Activated gamma-delta T cell (primary cell): ENCODE measurements around the gene KATNAL1.
"Not testable (repeated sequence)": the region's sequence is repeated elsewhere in the genome, so short reads cannot be mapped to it uniquely, and the experiment has no call there.

Source experiments
- DNase-seq: peaks from one replicate; lab custom pipeline; 2025; lab: John Stamatoyannopoulos, UW

Gene KATNAL1

DNA sequence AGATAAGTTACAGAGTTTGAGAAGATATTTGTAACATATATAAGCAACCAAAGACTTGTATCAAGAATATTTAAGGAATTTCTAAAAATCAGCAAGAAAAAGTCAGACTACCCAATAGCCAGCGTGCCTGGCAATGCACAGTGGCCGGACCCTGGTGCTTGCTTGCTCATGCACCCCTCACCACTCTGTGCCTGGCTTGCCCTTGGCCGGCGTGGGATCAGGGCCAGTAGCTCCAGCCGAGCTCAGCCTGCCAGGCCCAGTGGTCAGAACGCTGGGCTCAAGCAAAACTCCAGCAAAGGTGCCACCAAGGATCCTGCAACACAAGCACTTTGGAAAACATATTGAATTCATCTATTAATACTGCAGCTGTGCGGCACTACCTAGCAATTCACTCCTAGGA, 95.1 kb downstream of the KATNAL1 start:
- no peak for DNase-seq

DNA sequence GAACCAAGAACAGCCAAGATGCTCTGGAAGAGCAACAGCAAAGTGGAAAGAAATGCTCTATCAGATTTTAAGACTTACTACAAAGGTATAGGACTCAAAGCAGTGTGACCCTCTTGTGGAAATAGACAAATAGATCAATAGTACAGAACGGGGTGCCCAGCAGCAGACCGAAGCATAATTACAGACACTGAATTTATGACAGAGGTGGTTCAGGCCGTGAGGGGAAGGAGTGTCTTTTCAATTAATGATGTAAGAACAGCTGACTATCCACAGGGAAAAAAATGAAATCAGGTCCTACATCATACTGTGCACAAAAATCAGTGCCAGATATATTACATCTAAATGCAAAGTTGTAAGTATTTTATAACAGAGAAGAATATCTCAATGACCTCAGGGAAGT, 95.6 kb downstream of the KATNAL1 start:
- no peak for DNase-seq

DNA sequence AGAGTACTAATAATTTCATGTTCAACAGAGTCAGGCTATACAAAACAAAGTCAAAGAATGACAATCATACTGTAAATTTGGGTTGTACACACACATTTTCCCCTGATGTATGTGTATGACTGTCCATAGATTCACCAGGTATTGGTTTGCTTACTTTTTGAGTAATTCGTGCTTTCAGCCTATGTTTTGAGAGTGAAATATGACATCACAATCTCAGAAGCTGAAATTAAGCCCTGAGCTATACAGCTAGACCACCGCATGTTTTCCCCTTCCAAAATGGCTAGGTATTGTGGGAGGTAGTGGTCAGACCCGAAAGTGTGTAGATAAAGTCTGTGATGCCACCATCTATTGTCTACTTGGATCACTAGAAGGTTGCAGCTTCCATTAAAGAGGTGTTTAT, 102.8 kb downstream of the KATNAL1 start:
- no peak for DNase-seq

DNA sequence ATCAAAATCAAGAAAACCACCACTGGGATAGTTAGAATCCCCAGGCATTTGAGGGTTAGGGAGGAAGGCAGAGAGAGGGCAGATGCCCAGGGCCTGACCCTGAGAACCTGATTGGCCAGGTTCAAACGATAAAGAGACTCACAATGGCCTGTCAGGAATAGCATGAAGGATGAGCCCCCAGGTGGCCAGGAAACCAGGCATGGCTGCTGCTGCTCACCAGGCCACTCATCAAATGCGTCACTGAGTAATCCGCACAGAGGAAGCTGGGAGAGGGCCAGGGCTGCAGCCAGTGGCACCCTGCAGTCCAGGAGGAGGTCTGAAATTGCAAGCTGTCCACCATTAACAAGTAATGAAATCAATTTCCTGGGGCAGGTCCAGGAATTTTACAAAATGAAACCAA, 111.3 kb downstream of the KATNAL1 start:
- DNase-seq, result no peak

DNA sequence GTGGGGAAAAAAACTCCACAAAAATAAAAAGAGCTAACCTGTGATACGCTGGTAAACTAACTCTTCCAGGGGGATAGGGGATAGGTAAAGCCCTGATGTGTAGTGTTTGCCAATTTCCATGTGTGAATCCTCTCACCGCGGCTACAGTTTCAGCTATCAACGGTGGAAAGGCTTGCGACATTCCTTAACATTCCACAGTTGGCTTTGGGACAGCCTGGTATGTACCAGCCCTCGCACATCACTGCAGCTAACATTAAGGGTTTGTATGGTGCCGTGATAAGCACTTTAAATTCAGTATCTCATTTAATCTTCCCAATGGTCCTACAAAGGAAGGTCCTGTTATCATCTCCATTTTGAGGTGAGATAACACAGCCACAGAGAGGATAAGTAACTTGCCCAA, 112.4 kb downstream of the KATNAL1 start:
- no peak for DNase-seq

DNA sequence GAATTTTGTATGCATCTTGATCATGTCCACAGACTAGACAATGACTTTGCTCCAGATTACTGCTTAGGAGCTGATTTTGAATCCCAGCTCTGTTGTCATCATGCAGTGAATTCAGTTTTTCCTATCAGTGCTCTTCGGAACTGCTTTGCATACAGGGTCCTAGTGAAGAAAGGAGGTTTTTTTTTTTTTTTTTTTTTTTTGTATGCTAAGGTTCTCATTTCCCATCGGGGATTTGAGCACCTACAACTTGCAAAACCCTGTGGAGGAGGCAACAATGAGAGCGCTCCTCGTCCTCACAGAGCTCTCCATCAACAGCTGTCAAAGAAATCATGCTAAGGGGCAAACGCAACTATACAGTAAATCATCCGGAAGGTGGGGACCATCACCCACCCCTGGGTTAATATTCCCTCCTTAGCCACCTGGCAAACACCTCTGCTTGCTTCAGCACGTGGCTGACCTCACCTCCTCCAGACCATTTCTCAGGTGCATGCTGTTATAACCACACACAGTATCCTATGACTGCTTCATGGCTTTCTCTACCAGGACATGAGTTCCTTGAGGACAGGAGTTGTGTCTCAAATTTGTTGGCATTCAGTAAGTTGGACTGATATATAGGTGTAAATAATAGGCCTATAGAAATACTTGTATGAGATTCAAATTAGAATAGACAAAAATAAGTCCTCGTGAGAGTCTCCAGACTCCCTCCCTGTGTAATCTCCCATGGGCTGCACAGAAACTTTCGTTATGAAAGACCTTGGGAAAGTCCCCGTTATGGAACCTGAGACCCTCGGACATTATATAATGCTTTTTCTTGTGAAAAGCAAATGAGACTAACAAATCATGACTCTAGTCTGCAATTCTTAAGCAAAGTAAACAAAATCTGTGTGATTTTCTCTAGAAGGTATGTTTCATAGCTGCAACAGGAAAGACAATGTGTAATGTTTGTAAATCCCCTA, 113.8 kb downstream of the KATNAL1 start:
- no peak for DNase-seq

DNA sequence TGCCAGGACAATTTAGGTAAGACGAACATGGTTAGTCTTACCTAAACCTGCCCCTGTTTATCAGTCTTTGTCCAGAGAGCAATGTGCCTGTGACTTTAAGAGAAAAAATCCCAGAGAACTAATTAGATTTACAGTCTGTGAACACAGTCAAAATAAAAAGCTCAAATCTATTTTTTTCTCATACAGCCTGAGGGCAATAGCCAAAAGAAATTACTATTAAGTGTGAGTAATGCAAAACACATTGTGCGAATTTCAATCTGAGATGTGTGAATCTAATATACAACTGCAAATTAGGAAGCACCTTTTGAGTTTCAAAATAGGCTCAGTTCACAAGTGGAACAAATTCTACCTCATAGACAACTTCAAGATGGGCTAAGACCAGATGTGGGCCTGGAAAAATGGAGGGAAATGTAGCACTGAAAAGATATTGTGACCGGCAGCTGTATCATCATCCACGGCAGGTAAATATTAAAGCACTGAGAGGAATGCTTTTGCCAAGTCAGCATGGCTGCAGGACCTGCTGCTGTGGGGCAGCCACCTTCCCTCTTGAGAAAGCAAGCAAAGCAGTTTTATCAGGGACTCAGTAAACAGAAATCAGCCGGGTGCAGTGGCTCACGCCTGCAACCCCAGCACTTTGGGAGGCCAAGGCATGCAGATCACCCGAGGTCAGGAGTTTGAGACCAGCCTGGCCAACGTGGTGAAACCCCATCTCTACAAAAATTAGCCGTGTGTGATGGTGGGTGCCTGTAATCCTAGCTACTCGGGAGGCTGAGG, 114.8 kb downstream of the KATNAL1 start:
- no peak for DNase-seq

DNA sequence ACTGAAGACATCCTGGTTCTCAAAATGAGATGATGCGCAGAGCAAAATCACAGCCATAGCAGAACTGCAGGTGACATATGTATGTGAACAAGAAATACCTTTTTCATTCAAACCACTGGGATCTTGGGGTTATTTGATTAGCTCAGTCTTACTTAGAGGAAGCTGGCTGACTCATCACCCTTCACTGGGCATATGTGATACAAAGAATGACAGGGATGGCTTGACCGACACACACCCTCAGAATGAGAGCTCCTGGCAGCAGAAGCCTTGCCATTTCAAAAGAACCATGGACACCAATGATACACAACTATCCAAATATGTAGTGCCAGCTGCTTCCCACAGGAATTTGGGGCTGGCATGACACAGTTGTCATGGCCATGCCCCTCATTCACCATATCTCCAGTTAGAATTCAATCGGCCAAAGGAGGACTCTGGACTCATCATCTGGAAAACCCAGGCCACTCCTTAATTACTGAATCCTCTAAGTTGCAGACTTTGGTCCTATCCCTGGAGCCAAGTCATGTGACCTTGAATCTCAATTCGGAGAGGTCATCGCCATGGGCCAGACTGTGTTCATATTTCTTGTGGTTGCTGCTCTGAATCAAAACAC, 115.8 kb downstream of the KATNAL1 start:
- no peak for DNase-seq

DNA sequence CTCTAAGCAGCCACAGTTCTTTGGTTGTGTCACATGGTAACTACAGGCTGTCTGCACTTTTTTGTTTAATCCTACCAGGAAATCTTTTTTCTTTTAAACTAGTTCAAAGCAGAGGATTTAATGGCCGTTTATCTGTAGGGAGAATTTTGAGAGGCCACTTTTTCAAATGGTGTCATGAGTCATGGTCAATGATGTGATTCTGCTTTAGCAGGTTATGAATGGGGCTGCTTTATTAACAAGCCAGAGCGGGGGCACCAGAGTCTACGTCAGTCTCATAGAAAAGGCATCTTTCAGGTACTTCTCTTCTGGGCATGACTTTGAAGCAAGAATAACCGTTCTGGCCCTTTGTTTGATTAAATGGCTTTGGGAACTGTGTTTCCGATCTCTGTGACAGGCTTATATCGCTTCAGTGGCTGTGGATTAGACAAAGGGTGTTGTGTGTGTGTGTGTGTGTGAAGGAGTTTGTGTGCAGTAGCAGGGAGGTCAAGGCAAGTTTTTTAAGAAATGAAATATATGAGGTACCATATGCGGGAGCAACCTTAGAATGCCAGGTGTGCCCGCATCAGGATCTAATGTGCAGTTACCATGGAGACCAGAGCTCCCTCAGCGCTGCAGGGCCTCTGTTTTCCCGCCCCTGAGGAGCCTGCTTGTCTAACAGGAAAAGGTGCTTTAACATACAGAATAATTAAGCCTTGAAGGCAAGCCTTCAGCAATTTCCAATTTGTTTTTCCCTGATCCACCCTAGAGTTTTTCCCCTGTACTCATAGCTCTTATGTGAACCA, 120.5 kb downstream of the KATNAL1 start:
- DNase-seq, result no peak

DNA sequence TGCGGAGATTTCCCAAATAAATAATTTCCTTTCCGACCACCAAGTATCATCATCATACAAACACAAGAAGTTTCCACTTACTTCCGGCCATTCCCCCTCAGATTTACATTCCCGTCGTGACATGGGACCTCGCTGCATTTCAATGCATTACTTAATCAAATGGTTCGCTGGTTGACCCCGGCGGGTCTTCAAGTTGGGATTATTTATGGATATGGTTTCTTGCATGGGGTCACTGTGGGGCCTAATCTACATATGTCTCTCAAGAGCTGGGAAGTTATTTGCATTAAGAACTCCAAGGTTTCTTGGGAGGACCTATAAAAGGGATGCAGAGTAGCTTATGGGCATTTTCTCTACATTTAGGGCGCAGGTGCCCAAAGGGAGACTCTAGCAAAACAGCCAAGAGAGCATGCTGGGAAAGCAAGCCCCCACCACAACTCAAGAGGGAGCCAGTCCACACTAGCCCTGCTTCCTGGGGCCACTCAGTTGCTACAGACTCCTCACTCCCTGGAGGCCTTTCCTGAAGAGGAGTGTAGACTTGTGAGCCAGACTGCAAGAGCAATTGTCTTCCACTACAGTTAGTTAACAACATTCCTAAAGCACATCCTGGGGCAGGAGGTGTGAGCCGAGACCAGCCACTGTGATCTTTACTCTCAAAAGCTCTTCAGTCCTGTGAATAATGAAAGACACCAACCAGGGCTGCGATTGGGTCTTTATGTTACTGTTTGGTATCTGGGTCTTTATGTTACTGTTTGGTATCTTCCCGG, 125.3 kb downstream of the KATNAL1 start:
- DNase-seq, result no peak

DNA sequence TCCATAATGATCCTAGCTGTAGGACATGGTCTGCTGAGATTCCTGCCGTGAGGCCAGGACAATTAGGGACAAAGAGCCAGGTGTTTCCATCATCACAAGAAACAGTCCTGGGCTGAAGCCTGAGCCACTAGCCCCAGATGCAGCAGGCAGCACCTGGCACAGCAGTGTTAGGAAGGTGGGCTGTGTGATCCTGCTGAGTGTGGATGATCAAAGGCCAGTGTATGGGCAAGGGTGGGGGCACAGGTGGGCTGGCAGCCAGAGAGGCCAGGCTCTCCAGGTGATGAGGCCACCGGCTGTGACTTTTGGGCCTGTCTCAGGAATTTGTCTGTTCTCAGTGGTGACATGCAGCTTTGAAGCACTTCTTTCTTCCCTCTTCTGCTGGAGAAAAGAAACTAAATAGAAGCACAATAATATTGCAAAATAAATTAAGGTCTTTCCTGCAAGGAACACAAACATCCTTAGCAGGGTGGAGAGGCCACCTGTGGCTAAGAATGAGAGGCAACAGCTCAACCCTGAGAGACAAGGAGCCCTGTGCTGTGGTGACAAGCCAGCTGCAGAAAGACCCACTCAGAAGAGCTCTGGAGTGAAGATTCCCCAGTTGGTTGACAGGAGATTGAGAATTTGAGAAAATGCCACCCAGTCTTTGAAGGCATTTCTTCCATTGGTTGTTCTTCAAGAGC, 127.6 kb downstream of the KATNAL1 start:
- no peak for DNase-seq

DNA sequence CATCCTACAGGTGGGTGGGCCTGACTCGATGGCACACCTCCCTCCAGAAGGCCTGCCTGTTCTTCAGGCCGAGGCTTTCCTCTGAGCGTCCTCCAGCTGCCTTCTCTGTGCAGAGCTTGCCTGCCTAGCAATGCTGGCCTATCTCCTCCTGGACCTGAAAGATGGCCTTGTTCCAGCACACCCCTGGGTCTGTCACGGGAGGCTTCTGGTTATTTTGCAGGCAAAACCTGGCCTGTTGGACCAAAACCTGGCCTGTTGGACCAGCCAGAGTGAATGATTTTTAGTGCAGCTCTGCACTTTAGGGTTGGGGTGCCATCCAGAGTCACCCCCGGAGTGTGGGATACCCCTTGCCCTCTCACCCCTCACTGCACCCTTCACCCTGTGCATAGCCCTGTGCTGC, 128.4 kb downstream of the KATNAL1 start:
- no peak for DNase-seq

DNA sequence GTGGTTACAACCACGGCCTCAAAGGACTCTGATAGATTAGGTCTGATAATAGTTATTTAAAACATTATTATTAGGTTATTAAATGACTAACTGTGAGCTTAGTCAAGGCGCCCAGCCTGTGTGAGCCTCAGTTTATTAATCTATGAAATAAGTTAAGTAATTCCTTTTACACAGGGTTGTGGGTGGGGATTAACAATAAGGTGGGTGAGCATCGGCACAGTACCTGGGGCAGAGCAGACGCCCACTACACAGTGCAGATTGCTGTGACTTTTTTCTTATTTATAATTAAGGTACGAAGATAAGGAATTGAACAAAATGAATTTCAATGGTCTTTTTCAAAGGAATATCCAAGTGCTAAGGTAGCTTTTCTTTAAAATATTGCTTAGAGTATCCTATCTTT, 132.2 kb downstream of the KATNAL1 start:
- no peak for DNase-seq

DNA sequence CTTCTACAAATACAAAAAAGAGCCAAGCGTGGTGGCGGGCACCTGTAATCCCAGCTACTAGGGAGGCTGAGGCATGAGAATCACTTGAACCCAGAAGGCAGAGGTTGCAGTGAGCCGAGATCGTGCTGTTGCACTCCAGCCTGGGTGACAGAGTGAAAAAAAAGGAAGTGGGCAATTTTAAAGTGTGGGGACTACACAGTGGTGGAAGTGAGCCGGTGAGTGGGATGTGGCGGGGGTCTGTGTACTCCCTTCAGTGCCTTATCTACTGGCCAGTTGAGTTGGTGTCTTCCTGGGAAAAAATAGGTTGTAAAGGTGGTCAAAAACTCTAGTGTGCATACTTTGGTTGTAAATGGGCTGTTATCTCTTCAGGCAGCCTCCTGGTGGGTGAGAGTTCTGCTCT, 133.1 kb downstream of the KATNAL1 start:
- DNase-seq, result not testable (repeated sequence)

DNA sequence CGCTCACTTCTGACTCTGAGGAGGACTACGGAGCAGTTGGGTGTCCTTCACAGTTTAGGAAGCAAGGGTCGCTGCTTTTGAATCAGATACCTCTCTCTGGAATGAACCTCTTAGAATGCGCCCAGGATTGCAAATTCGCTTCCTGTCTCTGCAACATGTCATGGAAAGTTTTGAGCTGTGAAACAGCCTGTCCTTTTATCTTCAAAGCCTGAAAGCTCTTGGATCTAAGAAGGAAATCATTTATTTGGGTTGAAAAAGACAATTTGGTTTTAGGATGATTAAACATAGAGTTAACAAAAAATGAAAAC, 134.1 kb downstream of the KATNAL1 start:
- no peak for DNase-seq

DNA sequence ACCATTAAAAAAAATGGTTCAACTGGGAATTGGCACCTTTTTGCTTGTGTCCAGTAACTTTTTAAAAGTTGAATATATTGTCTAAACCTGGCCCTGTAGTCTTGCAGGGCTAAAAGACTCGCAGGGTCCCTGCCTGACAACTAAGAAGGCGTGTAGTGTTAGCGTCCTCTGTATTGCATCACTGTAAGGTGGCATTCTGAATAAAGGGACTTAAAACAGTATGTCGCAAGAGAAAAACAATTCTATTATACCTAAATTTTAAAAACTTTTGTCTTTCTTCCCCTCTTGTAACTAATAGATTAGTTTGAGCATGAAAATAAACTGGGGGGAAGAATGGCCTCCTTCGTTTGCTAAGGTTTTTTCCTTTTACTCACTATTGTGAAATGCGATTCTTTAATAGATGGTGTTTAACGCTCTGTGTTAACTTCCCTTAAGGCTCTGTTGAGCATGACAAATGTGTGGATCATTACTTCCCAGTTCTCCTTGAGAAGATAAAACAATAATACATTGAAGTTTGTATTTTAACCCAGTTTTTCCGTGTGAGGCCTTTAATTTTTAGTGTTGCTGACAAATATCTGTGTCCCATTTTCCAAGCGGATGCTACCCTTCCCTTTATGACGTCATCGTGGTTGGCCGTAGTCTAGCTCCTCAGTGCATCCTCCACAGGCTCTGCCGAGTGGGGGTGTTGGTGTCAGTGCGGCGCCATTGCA, 134.6 kb downstream of the KATNAL1 start:
- DNase-seq, result no peak

DNA sequence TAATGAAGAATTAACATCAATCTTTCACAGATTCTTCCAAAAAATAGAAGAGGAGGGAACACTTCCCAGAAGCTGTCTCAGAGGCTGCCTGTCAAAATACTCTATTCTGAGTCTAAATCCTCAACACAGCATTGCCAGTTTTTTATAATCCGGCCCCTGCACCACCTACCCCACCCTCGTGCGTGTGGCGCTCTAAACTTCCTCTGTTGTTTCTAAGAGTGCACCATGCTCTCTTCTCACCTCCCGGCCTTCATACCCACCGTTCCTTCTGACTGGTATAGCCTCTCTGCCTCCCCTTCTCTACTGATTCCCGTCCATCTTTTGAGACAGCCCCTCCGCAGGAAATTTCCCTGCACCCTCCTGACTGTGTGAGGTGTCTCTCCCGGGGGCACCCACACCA, 136.8 kb downstream of the KATNAL1 start:
- no peak for DNase-seq

DNA sequence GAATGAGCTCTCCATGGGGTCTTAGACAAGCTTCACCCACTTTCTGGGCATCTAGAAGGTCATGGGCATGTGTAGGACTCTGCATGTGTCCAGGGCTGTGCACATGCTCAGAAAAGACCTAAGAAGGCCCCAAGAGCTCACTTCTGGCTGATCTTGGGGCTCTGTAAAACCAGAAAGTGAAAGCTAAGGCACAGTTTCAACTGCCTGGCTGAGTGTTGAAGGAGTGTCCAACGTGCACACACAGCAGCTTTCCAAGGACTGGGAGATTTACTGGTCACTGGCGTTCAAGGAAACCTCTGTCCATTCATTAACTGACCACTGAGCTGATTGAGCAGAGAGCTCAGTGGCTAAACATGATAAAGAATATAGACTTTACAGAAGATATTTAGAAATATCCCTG, 137.9 kb downstream of the KATNAL1 start:
- DNase-seq, result no peak

DNA sequence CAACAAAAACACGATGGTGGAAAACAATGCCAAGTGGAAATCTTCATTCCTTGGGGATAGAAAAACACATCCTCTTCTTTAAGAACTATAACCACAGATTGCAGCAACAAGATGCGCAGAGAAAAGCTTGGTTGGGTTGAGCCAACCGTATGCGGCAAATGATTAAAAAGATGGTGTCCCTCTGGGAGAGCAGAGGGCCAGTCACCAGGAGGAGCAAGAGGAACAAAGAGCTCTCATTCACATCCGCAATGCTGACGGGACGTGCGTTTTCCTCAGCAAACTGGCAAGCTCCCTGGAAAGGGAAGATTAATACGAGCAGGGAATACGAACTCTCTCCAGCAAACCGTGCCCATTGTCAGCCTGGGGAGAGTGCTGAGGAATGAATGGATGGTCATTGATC, 141.6 kb downstream of the KATNAL1 start:
- no peak for DNase-seq

DNA sequence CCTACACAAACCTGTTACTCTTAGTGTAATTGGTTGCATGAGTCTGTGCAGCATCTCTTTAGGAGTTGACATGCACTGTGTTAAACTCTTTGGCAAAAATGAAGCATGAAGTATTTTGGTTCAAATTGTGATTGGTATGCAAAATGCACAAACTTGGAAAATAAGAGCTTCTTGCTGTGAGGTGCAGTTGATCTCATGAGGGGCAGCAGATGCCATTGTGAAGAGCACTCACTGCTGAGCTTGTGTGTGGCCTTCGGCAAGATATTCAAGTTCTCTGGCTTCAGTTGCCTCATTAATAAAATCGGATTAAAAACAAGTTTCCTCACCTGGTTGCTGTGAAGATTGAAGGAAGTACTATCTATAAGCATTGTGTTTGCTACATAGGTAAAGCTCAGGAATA, 142.3 kb downstream of the KATNAL1 start:
- no peak for DNase-seq
